ENCODE data around the gene B9D1.

DNA sequence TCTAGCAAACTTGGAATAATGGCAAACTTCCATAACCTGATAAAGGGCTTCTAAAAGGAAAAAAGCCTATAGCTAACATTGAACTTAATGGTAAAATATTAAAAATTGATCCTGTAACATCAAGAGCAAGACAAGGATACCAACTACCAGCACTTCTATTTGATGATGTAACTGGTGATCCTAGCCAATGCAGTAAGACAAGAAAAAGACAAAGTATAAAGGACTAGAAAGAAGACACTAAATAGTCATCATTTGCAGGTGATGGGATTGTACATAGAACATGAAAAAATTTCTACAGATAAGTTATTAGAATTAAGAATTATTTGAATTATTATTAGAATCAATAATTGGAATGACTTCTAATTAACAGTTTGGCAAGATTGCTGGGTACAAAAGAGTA lies 37.0 kb downstream of the B9D1 start:
- TF ChIP-seq, protein P1, sequence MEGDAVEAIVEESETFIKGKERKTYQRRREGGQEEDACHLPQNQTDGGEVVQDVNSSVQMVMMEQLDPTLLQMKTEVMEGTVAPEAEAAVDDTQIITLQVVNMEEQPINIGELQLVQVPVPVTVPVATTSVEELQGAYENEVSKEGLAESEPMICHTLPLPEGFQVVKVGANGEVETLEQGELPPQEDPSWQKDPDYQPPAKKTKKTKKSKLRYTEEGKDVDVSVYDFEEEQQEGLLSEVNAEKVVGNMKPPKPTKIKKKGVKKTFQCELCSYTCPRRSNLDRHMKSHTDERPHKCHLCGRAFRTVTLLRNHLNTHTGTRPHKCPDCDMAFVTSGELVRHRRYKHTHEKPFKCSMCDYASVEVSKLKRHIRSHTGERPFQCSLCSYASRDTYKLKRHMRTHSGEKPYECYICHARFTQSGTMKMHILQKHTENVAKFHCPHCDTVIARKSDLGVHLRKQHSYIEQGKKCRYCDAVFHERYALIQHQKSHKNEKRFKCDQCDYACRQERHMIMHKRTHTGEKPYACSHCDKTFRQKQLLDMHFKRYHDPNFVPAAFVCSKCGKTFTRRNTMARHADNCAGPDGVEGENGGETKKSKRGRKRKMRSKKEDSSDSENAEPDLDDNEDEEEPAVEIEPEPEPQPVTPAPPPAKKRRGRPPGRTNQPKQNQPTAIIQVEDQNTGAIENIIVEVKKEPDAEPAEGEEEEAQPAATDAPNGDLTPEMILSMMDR (IDR thresholded peaks at IDR 0.05), result no peak
- no peak for TF ChIP-seq POLR2A (IDR thresholded peaks at IDR 0.05)

Measured in heart left ventricle (tissue), 13 donors.